ENCODE measurements around the gene BEND6.

The BEND6 gene, protein sequence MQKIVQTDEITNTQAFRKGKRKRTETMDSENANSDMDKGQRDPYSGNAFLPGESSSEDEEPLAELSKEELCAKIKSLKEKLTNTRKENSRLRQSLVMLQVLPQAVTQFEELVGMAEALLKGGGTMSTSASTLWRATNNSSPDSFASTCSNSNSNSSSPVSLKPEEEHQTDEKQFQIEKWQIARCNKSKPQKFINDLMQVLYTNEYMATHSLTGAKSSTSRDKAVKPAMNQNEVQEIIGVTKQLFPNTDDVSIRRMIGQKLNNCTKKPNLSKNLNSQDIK

DNA sequence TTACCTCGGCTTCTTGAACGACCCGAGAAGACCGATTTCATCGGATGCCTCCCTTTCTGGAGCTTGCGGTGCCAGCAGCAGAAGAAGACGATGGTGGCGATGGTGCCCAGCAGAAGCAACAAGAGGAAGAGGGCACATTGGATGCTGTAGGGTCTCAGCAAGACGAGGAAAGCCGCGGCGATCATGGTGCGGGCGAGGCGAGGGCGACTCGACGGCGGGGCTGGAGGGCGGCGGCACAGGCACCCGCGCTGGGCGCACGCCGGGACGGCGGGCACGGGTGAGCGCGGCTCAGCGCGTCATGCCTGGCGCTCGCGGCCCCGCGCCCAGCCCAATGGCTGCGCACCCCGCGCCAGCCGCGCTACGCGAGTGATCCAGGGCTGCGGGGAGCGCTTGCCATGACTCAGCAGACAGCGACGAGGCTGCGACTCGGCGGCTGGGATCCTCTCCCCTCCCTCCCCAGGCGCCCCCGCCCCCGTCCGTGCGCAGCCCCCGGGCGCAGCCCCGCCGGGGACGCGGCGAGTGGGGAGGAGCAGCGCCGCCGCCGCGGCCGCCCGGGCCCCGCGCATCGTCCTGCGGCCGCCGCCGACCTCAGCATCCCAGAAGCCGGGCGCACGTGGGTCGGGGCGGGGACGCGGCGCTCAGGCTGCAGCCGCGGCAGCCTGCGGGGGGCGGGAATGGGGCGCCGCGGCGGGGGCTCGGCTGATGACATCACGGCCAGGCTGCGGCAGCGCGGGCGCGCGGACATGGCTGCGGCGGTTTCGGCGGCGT lies at the start of gene BEND6:
Gene BEND6, plus strand, starts transcription at position 705 of the 768 bp plus-strand sequence. CDS start 26,704 bp downstream, outside the sequence.
- TF ChIP-seq, protein P1, sequence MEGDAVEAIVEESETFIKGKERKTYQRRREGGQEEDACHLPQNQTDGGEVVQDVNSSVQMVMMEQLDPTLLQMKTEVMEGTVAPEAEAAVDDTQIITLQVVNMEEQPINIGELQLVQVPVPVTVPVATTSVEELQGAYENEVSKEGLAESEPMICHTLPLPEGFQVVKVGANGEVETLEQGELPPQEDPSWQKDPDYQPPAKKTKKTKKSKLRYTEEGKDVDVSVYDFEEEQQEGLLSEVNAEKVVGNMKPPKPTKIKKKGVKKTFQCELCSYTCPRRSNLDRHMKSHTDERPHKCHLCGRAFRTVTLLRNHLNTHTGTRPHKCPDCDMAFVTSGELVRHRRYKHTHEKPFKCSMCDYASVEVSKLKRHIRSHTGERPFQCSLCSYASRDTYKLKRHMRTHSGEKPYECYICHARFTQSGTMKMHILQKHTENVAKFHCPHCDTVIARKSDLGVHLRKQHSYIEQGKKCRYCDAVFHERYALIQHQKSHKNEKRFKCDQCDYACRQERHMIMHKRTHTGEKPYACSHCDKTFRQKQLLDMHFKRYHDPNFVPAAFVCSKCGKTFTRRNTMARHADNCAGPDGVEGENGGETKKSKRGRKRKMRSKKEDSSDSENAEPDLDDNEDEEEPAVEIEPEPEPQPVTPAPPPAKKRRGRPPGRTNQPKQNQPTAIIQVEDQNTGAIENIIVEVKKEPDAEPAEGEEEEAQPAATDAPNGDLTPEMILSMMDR (IDR thresholded peaks at IDR 0.05; ENCODE audit: poor library complexity, severe bottlenecking) = no peak
- peaks cover 16% of the 10 kb centered on the region; the same call in 1 of the 2 replicates for H3K36me3 ChIP-seq (ENCODE audit: low read depth)
- H3K27me3 ChIP-seq (ENCODE audit: insufficient read depth, poor library complexity, severe bottlenecking) = no peaks in the 10 kb centered on the region
- H3K4me3 ChIP-seq (ENCODE audit: severe bottlenecking) = peak within 1 kb of the TSS; percentile 95
- ATAC-seq (ENCODE audit: low read depth) (peak; percentile 67), DNase-seq (ENCODE audit: low spot score) (peak; percentile 64)
- H3K4me1 ChIP-seq (ENCODE audit: insufficient read depth, poor library complexity, severe bottlenecking) = peaks cover 20% of the 10 kb centered on the region
- no peaks in the 10 kb centered on the region for H3K9me3 ChIP-seq (ENCODE audit: severe bottlenecking)
- peak within 1 kb of the TSS; percentile 55 for H3K27ac ChIP-seq (ENCODE audit: poor library complexity, severe bottlenecking)

DNA sequence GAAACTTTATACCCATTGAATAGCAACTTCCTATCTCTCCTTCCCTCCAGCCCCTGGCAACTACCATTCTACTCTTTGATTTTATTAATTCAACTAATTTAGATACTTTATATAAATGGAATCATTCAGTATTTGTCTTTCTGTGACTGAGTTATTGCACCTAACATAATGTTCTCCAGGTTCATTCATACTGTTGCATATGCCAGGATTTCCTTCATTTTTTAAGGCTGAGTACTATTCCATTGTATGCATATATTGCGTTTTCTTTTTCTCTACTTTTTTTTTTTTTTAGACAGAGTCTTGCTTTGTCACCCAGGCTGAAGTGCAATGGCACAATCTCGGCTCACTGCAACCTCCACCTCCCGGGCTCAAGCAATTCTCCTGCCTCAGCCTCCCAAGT lies 49.5 kb upstream of the BEND6 start:
- ATAC-seq (ENCODE audit: low read depth) (no peak), DNase-seq (ENCODE audit: low spot score) (no peak)
- Histone ChIP-seq H3K36me3 (ENCODE audit: low read depth) (no peaks in the 10 kb centered on the region), H3K4me3 (ENCODE audit: severe bottlenecking) (no peak overlapping the region), H3K9me3 (ENCODE audit: severe bottlenecking) (no peaks in the 10 kb centered on the region), H3K27ac (ENCODE audit: poor library complexity, severe bottlenecking) (no peak overlapping the region), H3K4me1 (ENCODE audit: insufficient read depth, poor library complexity, severe bottlenecking) (peaks cover 17% of the 10 kb centered on the region), H3K27me3 (ENCODE audit: insufficient read depth, poor library complexity, severe bottlenecking) (no peaks in the 10 kb centered on the region)
- TF ChIP-seq, protein P1 (IDR thresholded peaks at IDR 0.05; ENCODE audit: poor library complexity, severe bottlenecking) = no peak

DNA sequence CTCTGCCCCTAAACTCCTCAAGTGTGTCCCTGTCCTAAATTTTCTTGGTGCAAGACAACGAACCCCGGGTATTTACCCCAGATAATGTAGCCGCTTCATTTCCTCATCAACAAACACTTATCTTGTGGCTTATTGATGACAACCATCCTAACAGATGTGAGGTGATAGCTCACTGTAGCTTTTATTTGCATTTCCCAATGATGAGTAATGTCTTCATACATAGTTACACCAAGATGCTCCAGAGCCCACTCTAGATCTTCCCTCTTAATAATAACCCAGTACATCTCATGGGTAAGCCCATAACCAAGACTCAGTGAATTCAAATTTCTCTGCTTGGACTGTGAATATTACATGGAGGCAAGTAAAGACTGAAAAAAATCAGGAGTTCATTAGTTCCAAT lies 48.2 kb upstream of the BEND6 start:
- H3K4me1 ChIP-seq (ENCODE audit: insufficient read depth, poor library complexity, severe bottlenecking) = peaks cover 20% of the 10 kb centered on the region
- TF ChIP-seq, protein P1 (IDR thresholded peaks at IDR 0.05; ENCODE audit: poor library complexity, severe bottlenecking) = no peak
- no peaks in the 10 kb centered on the region for H3K27me3 ChIP-seq (ENCODE audit: insufficient read depth, poor library complexity, severe bottlenecking)
- H3K9me3 ChIP-seq (ENCODE audit: severe bottlenecking) = no peaks in the 10 kb centered on the region
- H3K27ac ChIP-seq (ENCODE audit: poor library complexity, severe bottlenecking) = no peak overlapping the region
- ATAC-seq (ENCODE audit: low read depth) = peak; percentile 39; the same call in 1 of the 3 replicates
- no peaks in the 10 kb centered on the region for H3K36me3 ChIP-seq (ENCODE audit: low read depth)
- H3K4me3 ChIP-seq (ENCODE audit: severe bottlenecking) = no peak overlapping the region
- DNase-seq (ENCODE audit: low spot score) = no peak

DNA sequence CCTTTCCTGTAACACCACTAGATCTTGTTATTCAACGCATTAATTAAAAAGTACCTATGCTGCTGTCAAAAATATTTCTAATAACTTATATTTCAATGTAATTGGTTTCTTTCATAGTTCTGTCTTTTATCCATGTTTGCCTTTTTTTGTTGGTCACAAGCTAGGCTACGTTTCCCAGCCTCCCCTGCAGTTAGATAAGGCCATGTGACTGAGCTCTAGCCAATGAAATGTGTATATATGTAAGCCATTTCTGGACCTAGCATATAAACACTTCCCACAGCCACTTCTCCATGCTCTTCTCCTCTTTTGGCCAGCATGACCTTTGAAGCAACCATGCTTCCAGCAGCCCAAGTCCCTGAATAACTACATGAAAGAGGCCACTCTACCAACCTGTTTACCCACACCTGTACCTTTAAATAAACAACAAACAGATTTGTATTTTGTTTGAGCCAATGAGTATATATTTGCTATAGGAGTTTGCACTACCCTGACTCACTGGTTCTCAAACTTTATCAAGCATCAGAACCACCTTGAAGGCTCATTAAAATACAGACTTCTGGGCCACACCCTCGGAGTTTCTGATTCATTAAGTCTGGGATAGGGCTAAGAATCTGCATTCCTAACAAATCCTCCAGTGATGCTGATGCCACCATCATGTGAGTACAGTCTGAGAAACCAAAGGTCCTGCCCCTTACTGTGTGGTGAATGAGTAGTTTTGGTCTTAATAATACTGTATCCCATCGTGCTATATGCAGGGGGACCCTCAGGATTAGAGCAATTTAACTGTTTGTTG lies 45.6 kb upstream of the BEND6 start:
- no peak for ATAC-seq (ENCODE audit: low read depth)
- Histone ChIP-seq H3K9me3 (ENCODE audit: severe bottlenecking) (no peaks in the 10 kb centered on the region), H3K27me3 (ENCODE audit: insufficient read depth, poor library complexity, severe bottlenecking) (no peaks in the 10 kb centered on the region), H3K4me1 (ENCODE audit: insufficient read depth, poor library complexity, severe bottlenecking) (peaks cover 18% of the 10 kb centered on the region), H3K4me3 (ENCODE audit: severe bottlenecking) (no peak overlapping the region), H3K27ac (ENCODE audit: poor library complexity, severe bottlenecking) (no peak overlapping the region), H3K36me3 (ENCODE audit: low read depth) (no peaks in the 10 kb centered on the region)
- no peak for DNase-seq (ENCODE audit: low spot score)
- TF ChIP-seq, protein P1 (IDR thresholded peaks at IDR 0.05; ENCODE audit: poor library complexity, severe bottlenecking) = no peak

Data from RWPE2 (cell line).